SJSA1 (cell line): ENCODE results near the gene PTPRD. TPM values are rescaled to one million over a fixed set of nuclear protein-coding genes. Genes with fewer than 3 reads are reported as not detected.
"Not testable (repeated sequence)": the region's sequence is repeated elsewhere in the genome, so short reads cannot be mapped to it uniquely, and the experiment has no call there.

Experiments
- DNase-seq, 2 experiments: peaks; one replicate each; pipeline ENCODE4 v3.0.0-alpha.2; 2015 to 2020; ENCODE audit warnings: low spot score in 2 of 2, low read depth in 1 of 2
- H3K27ac ChIP-seq: fragments of 250-450 bp; sonication (Bioruptor Pico); 2 replicates; pipeline ENCODE4 v1.5.1; 2020; ENCODE audit warnings: mild to moderate bottlenecking, moderate library complexity
- H3K27me3 ChIP-seq: fragments of 250-450 bp; sonication (Bioruptor Pico); replicated peaks from 2 replicates; pipeline ENCODE4 v1.5.1; 2020; ENCODE audit warnings: mild to moderate bottlenecking, moderate library complexity
- H3K36me3 ChIP-seq: fragments of 250-450 bp; sonication (Bioruptor Pico); 2 replicates; pipeline ENCODE4 v1.5.1; 2020; ENCODE audit warnings: mild to moderate bottlenecking
- H3K4me1 ChIP-seq: fragments of 250-450 bp; sonication (Bioruptor Pico); replicated peaks from 2 replicates; pipeline ENCODE4 v1.6.1; 2021; ENCODE audit warnings: mild to moderate bottlenecking
- H3K4me3 ChIP-seq: fragments of 250-450 bp; sonication (Bioruptor Pico); 2 replicates; pipeline ENCODE4 v1.5.1; 2020; ENCODE audit warnings: mild to moderate bottlenecking
- H3K9me3 ChIP-seq: fragments of 250-450 bp; sonication (Bioruptor Pico); replicated peaks from 2 replicates; pipeline ENCODE4 v1.5.1; 2020; ENCODE audit warnings: mild to moderate bottlenecking
- total RNA-seq: library from RNA; depleted of rRNA; stranded (reverse); fragments of >200 nt; shearing (Covaris generic); gene quantifications from 2 replicates; pipeline ENCODE4 v1.2.3, GENCODE V29; 2014

PTPRD gene
- total RNA-seq, 1 experiment from 2014 or later = not detected

- no peaks in the 10 kb centered on the region for H3K27me3 ChIP-seq
- H3K27ac ChIP-seq = no peak overlapping the region
- H3K4me3 ChIP-seq = no peak overlapping the region
- no peaks in the 10 kb centered on the region for H3K4me1 ChIP-seq
- H3K9me3 ChIP-seq = no peaks in the 10 kb centered on the region
- no peak for DNase-seq
- H3K36me3 ChIP-seq = no peaks in the 10 kb centered on the region
These were observed 50.0 kb downstream of the PTPRD start for GRCh38 chr9:10562581-10563343.

- DNase-seq = no peak
- no peaks in the 10 kb centered on the region for H3K4me1 ChIP-seq
- H3K36me3 ChIP-seq = no peaks in the 10 kb centered on the region
- no peak overlapping the region for H3K27ac ChIP-seq
- no peak overlapping the region for H3K4me3 ChIP-seq
- no peaks in the 10 kb centered on the region for H3K27me3 ChIP-seq
- no peaks in the 10 kb centered on the region for H3K9me3 ChIP-seq
These were observed 64.5 kb downstream of the PTPRD start for GRCh38 chr9:10548348-10548747.

- Histone ChIP-seq H3K9me3 (no peaks in the 10 kb centered on the region), H3K27ac (no peak overlapping the region), H3K36me3 (no peaks in the 10 kb centered on the region), H3K4me3 (no peak overlapping the region), H3K27me3 (no peaks in the 10 kb centered on the region), H3K4me1 (no peaks in the 10 kb centered on the region)
- no peak for DNase-seq
These were observed 74.7 kb downstream of the PTPRD start for GRCh38 chr9:10538073-10538472.

DNA sequence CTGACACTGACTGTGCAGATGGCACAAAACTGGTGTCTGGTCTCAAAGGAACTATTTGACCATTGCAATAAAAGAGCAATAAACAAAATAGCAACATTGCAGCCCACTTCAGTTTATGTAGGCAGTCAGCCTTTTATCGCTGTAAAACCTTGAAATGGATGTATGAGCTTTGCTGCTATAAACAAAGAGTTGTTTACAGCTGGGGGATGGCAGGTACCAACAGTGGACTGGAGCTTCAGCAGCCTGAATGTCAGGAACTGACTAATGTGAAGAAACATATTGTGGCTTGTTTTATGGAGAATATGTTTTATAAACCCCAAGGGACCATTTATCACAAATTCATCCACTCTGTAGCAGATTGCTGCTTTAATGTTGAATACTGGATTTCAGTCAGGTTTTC lies 78.0 kb downstream of the PTPRD start:
- DNase-seq = no peak
- no peaks in the 10 kb centered on the region for H3K36me3 ChIP-seq

DNA sequence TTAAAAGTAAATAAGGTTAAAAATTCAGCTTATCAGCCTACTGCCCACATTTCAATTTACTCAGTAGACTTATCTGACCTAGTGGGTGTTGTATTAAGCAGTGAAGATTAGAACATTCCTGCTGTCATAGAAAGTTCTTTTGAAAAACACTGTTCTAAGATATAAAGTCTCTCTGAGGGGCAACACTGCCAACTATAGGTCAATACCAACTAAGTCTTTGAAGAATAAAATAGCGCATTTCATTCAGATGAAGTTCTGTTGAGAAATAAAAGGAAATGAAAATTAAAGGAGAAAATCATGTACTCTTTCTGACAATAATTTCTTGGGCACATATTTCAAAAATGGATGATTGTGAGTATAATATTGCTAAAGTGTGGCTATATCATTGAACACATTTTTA lies 86.8 kb downstream of the PTPRD start:
- Histone ChIP-seq H3K4me1 (no peaks in the 10 kb centered on the region), H3K27ac (no peak overlapping the region), H3K36me3 (no peaks in the 10 kb centered on the region)

More for the DNA sequence above, 78.0 kb downstream of the PTPRD start:
- Histone ChIP-seq H3K4me3 (no peak overlapping the region), H3K9me3 (no peaks in the 10 kb centered on the region), H3K27ac (no peak overlapping the region), H3K27me3 (no peaks in the 10 kb centered on the region), H3K4me1 (no peaks in the 10 kb centered on the region)

DNA sequence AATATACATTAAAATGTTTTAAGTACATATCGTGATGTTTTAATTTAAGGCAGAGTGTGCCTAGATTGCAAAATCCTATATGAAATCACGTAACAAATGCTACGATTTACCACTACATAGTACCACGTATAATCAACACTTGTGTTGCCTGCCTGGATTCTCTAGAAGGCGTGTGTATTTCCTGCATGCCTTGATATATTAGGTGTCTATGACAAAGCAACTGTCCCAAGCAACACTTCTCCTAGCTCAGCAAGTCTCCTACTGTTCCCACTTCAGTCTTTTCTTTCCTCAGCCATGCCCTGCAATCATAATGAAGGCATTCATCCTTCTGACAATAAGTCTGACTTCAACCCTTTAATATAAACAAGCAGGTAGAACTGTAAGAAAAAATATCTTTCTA lies 89.6 kb downstream of the PTPRD start:
- no peaks in the 10 kb centered on the region for H3K4me1 ChIP-seq
- no peak overlapping the region for H3K27ac ChIP-seq
- no peaks in the 10 kb centered on the region for H3K36me3 ChIP-seq
- DNase-seq = no peak
- no peaks in the 10 kb centered on the region for H3K9me3 ChIP-seq
- no peaks in the 10 kb centered on the region for H3K27me3 ChIP-seq
- H3K4me3 ChIP-seq = no peak overlapping the region

More for the DNA sequence above, 86.8 kb downstream of the PTPRD start:
- Histone ChIP-seq H3K9me3 (no peaks in the 10 kb centered on the region), H3K4me3 (no peak overlapping the region), H3K27me3 (no peaks in the 10 kb centered on the region)
- no peak for DNase-seq

DNA sequence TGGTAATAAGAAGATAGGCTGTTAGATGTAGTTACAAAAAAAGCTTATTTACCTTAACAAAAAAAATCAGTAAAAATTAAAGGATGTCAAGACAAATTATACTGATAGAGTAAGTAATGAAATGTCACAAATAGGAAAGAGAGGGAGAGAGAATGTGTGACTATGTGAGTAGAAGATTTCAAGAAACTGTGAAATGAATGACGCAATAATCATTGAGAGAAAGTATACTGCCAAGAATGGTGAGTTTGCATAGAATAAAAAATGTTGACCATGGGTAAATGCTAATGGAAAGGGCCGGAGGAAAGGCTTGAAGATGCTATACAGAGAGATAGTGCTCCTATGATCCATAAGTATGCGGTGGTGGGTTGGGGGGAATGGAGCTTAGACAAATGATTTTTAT lies 100.7 kb downstream of the PTPRD start:
- no peak for DNase-seq
- Histone ChIP-seq H3K27me3 (no peaks in the 10 kb centered on the region), H3K36me3 (no peaks in the 10 kb centered on the region), H3K9me3 (no peaks in the 10 kb centered on the region), H3K4me3 (no peak overlapping the region), H3K27ac (no peak overlapping the region), H3K4me1 (no peaks in the 10 kb centered on the region)

DNA sequence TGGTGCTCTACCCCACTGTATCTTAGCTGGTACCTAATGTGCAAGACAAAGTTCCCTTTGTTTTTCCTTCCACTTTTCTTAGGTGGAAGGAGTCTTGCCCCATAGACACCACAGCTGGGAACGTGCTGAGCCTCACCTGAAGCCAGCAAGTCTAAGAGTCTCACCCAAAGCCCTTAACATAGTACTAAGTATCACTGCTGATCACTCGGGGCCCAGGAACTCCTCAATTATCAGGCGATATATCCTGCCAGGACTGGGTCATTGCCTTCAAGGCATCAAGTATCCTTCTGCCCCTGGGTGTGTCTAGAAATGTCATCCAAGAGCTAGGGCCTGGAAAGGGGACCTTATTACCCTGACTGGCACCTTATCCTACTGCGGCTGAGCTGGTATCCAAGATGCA lies 123.9 kb downstream of the PTPRD start:
- Histone ChIP-seq H3K4me1 (no peaks in the 10 kb centered on the region), H3K27me3 (no peaks in the 10 kb centered on the region), H3K9me3 (no peaks in the 10 kb centered on the region), H3K4me3 (no peak overlapping the region), H3K36me3 (no peaks in the 10 kb centered on the region), H3K27ac (no peak overlapping the region)
- DNase-seq = no peak

DNA sequence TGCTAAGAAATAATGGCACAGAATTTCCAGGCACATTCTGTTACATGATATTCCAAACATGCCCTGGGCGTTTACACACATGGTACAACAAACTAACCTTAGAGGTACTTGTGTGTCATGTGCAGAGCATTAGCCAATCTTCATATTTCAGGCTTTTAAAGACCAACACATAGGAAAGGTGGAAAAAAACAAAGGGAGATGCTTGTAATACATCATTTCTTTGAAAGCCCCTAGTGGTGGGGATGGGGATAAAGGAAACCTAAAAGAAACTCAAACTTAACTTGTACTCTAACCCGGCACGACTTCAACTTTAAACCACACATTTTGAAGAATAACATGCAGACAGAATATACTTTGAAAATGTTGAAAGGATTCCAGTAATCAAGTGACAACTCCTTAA lies 133.6 kb downstream of the PTPRD start:
- no peaks in the 10 kb centered on the region for H3K9me3 ChIP-seq
- H3K27me3 ChIP-seq = no peaks in the 10 kb centered on the region
- H3K4me3 ChIP-seq = no peak overlapping the region
- no peak for DNase-seq
- no peaks in the 10 kb centered on the region for H3K4me1 ChIP-seq
- no peak overlapping the region for H3K27ac ChIP-seq
- no peaks in the 10 kb centered on the region for H3K36me3 ChIP-seq

GRCh38 chr9:10449201-10449617 lies 163.6 kb downstream of the PTPRD start:
- not testable (repeated sequence) for H3K4me1 ChIP-seq, H3K4me3 ChIP-seq, H3K36me3 ChIP-seq, H3K27me3 ChIP-seq, H3K27ac ChIP-seq, DNase-seq, H3K9me3 ChIP-seq

- DNase-seq = no peak
- no peaks in the 10 kb centered on the region for H3K27me3 ChIP-seq
These were observed 165.8 kb downstream of the PTPRD start for GRCh38 chr9:10447036-10447435.

DNA sequence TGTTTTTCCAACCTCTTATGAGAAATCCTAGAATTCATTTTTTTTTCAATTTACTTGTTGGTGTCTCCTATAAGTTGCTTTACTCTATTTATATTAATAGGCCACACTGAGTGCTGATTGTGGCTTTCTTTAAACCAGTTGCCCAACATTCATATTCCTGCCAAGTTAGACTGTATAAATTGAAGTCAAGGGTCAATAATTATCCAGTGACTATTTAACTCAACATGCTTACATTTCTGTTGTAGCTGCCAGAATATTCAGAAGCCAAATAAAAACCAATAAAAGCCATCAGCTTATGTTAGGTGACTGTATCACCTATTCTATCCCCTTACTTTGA lies 169.0 kb downstream of the PTPRD start:
- DNase-seq = no peak
- Histone ChIP-seq H3K27me3 (no peaks in the 10 kb centered on the region), H3K4me3 (no peak overlapping the region), H3K4me1 (no peaks in the 10 kb centered on the region), H3K9me3 (no peaks in the 10 kb centered on the region), H3K36me3 (no peaks in the 10 kb centered on the region), H3K27ac (no peak overlapping the region)

More at GRCh38 chr9:10447036-10447435, 165.8 kb downstream of the PTPRD start:
- H3K4me3 ChIP-seq = no peak overlapping the region
- no peaks in the 10 kb centered on the region for H3K9me3 ChIP-seq
- no peak overlapping the region for H3K27ac ChIP-seq
- H3K36me3 ChIP-seq = no peaks in the 10 kb centered on the region
- H3K4me1 ChIP-seq = no peaks in the 10 kb centered on the region

DNA sequence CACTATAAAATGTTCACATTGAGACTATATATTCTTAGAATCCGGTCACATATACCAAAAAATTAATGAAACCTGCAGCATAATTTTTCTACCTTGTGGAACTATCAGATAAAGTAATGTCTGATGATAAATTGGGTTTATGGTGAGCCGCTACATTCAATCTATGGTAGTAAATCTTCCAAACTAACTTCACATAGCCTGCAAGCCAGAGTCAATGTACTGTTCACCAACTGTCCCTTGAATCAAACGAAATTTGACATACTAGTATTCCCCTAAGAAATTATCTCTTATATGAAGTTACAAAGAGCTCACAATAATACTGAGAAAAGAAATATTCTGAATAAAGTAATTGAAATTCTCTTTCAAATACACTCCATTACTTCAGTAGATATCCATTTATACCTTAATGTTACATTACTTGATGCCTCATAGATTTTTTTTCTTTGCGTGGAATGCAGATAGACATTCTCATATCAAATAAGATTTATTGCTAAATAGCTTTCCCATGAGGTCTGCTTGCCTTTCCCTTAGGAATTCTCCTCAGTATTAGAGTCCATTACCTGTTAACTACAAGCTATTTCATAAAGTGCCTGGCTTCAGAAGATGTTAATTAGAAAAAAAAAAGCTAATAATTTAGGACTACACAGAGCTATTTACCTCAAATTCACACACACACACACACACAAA lies 169.5 kb downstream of the PTPRD start:
- no peaks in the 10 kb centered on the region for H3K9me3 ChIP-seq
- H3K36me3 ChIP-seq = no peaks in the 10 kb centered on the region
- H3K4me3 ChIP-seq = no peak overlapping the region
- H3K4me1 ChIP-seq = no peaks in the 10 kb centered on the region
- DNase-seq = no peak
- no peak overlapping the region for H3K27ac ChIP-seq
- no peaks in the 10 kb centered on the region for H3K27me3 ChIP-seq

DNA sequence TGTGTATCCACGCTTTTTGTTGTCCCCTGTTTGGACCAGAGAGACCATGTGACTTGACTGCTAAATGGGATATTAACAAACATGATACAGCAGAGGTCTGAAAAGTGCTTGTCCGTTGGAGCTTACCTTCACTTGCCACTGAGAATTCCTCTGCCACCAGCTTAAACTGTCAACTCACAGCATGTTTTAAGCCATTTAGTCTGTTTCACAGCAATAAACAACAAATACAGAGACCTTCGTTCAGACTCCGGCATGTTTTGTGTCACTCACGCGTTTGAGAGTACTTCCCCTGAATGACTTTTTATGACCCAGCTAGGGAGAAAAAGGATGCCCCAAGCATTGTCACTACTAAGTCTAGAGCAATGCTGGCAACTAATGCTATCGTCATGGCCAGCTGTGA lies 173.8 kb downstream of the PTPRD start:
- Histone ChIP-seq H3K27me3 (no peaks in the 10 kb centered on the region), H3K9me3 (no peaks in the 10 kb centered on the region), H3K4me3 (no peak overlapping the region), H3K27ac (no peak overlapping the region), H3K4me1 (no peaks in the 10 kb centered on the region), H3K36me3 (no peaks in the 10 kb centered on the region)
- no peak for DNase-seq
